Measurements from ENCODE around the gene SALL3. TPM values are rescaled to one million over a fixed set of nuclear protein-coding genes. Genes with fewer than 3 reads are reported as not detected.

Gene SALL3
- total RNA-seq: under 1 TPM in 2 of 4 donors, not detected in 2; 0.21 to 0.40 TPM

DNA sequence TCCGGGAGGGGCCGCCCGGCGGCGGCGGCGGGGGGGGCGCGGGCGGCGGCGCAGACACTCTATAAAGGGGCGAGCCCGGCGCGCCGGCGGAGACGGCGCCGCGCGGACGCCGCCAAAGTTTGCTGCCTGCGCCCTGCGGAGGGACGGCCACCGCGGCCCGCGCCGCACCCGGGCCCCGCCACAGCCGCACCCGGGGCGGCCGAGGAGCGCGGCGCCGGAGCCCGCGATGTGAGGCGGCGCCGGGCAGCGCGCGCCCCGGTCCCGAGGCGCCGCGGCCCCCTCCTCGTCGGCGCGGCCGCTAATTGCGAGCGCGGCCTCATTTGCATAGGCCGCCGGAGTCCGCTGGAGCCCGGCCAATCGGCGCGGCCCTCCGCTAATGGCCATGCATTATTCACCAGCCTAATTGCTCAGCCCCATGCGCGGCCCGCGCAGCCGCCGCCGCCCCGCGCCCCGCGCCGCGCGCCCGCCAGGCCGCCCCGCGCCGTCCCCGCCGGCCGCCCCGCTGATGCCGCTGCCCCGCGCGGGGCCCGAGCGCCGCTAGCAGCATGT, at the start of gene SALL3:
SALL3 (plus strand) TSS at position 89 of the 549 bp plus-strand sequence; CDS start at position 546, 457 bp downstream.
- TF ChIP-seq EP300 (IDR thresholded peaks at IDR 0.05) (no peak), POLR2AphosphoS5 (IDR thresholded peaks at IDR 0.05) (no peak)
- Histone ChIP-seq H3K36me3 (no peaks in the 10 kb centered on the region), H3K4me1 (peaks cover 26% of the 10 kb centered on the region), H3K9me3 (no peaks in the 10 kb centered on the region), H3K27ac (no peak within 1 kb of the TSS), H3K4me3 (peak within 1 kb of the TSS; percentile 31), H3K27me3 (peaks cover 100% of the 10 kb centered on the region)
- WGBS: 0% methylated on average over 14 of the region's 102 CpGs
- no peak for DNase-seq (ENCODE audit: low spot score in 2 of 2)

DNA sequence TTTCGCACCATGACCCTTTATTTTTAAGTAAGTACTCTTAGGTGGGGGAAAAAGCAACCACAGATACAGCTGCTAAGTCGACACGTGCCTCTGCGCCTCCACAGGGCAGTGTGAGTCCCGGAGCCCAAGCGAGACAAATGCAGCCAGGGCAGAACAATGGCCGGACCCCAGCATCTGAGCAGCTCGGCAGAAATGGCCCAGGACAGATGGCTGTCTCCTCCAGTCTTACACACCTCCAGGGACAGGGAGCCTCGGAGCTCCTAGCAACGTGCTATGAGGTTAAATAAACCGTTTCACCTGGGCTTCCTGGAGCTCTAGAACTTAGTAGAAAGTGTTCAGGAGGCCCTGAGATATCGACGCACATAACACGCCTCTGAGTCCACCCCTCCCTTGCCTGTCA, 47.3 kb upstream of the SALL3 start:
- Histone ChIP-seq H3K27me3 (peaks cover 4% of the 10 kb centered on the region), H3K27ac (no peak overlapping the region), H3K36me3 (no peaks in the 10 kb centered on the region), H3K4me1 (no peaks in the 10 kb centered on the region), H3K4me3 (no peak overlapping the region), H3K9me3 (no peaks in the 10 kb centered on the region)
- peak in 1 of 2 donors; percentile 49 for DNase-seq (ENCODE audit: low spot score in 2 of 2)
- 56% methylated on average over 14 of the region's 14 CpGs for WGBS
- TF ChIP-seq POLR2AphosphoS5 (IDR thresholded peaks at IDR 0.05) (no peak), EP300 (IDR thresholded peaks at IDR 0.05) (no peak), POLR2A (IDR thresholded peaks at IDR 0.05) (no peak)
- TF ChIP-seq, protein P1, sequence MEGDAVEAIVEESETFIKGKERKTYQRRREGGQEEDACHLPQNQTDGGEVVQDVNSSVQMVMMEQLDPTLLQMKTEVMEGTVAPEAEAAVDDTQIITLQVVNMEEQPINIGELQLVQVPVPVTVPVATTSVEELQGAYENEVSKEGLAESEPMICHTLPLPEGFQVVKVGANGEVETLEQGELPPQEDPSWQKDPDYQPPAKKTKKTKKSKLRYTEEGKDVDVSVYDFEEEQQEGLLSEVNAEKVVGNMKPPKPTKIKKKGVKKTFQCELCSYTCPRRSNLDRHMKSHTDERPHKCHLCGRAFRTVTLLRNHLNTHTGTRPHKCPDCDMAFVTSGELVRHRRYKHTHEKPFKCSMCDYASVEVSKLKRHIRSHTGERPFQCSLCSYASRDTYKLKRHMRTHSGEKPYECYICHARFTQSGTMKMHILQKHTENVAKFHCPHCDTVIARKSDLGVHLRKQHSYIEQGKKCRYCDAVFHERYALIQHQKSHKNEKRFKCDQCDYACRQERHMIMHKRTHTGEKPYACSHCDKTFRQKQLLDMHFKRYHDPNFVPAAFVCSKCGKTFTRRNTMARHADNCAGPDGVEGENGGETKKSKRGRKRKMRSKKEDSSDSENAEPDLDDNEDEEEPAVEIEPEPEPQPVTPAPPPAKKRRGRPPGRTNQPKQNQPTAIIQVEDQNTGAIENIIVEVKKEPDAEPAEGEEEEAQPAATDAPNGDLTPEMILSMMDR (IDR thresholded peaks at IDR 0.05): no peak

DNA sequence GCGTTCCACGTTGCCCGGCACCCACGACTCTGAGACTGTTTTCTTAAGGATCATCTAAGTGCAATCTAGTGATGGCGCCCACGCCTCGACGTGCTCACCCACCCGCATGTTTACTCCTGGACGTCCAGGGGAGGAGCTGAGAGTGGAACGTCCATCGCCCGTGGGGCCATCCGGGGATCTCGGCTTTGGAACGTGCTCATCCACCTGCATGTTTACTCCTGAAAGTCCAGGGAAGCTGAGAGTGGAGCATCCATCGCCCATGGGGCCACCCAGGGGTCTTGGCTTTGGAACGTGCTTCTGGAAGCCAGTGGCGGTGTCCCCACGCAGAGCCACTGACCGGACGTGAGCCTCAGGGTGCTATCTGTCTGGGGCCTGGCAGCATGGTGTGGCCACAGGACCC, 45.6 kb upstream of the SALL3 start:
- H3K27ac ChIP-seq: no peak overlapping the region
- DNase-seq (ENCODE audit: low spot score in 2 of 2): no peak
- 93% methylated on average over 16 of the region's 22 CpGs for WGBS
- H3K36me3 ChIP-seq: no peaks in the 10 kb centered on the region
- no peak for TF ChIP-seq POLR2A (IDR thresholded peaks at IDR 0.05)
- no peak for TF ChIP-seq POLR2AphosphoS5 (IDR thresholded peaks at IDR 0.05)
- TF ChIP-seq, protein P1 (IDR thresholded peaks at IDR 0.05): no peak
- TF ChIP-seq EP300 (IDR thresholded peaks at IDR 0.05): no peak
- H3K27me3 ChIP-seq: peaks cover 4% of the 10 kb centered on the region
- H3K9me3 ChIP-seq: no peaks in the 10 kb centered on the region
- no peak overlapping the region for H3K4me3 ChIP-seq
- H3K4me1 ChIP-seq: no peaks in the 10 kb centered on the region

DNA sequence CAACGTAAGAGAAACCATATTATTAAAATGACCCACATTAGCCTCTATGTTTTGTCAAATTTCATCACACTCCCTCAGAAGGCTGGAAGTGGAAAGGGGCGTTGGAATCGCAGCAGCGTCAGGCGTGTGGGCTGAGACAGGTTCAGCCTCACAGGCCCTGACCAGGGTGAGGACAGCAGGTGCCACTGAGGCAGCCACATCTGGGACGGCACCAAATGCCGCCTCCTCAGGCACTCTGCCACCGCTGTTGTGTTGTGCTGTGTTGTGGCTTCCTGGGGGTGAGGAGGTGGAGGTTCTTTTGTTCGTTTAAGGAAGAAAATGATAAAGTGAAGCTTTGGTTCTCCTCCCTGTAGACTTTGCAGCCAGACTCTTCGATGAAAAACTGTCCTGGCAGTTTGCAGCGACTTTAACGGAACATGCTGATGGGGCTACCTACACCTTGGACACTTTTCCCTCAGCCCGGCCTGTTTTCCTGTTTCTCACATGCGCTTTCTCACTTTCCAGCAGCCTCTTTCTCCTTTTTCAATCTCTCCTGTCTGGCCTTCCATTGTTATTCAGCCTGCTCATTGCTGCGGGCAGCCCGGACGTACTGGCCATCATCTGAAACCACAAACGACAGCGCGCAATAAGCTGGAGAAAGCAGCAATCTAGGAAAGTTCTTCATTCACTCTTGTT, 44.9 kb upstream of the SALL3 start:
- Histone ChIP-seq H3K4me3 (no peak overlapping the region), H3K27ac (no peak overlapping the region), H3K9me3 (no peaks in the 10 kb centered on the region), H3K36me3 (no peaks in the 10 kb centered on the region), H3K4me1 (no peaks in the 10 kb centered on the region), H3K27me3 (peaks cover 4% of the 10 kb centered on the region)
- TF ChIP-seq EP300 (IDR thresholded peaks at IDR 0.05) (no peak), POLR2AphosphoS5 (IDR thresholded peaks at IDR 0.05) (no peak), POLR2A (IDR thresholded peaks at IDR 0.05) (no peak)
- TF ChIP-seq, protein P1 (IDR thresholded peaks at IDR 0.05): no peak
- 88% methylated on average over 20 of the region's 20 CpGs for WGBS
- peak in 1 of 2 donors; percentile 58 for DNase-seq (ENCODE audit: low spot score in 2 of 2)

- Histone ChIP-seq H3K9me3 (no peaks in the 10 kb centered on the region), H3K4me1 (no peaks in the 10 kb centered on the region), H3K27me3 (peaks cover 4% of the 10 kb centered on the region), H3K36me3 (no peaks in the 10 kb centered on the region), H3K4me3 (no peak overlapping the region), H3K27ac (no peak overlapping the region)
- peak in 1 of 2 donors; percentile 40 for DNase-seq (ENCODE audit: low spot score in 2 of 2)
- 87% methylated on average over 9 of the region's 9 CpGs for WGBS
- TF ChIP-seq, protein P1 (IDR thresholded peaks at IDR 0.05): no peak
- TF ChIP-seq POLR2A (IDR thresholded peaks at IDR 0.05) (no peak), EP300 (IDR thresholded peaks at IDR 0.05) (no peak), POLR2AphosphoS5 (IDR thresholded peaks at IDR 0.05) (no peak)
Observed at GRCh38 chr18:78935406-78935805, 44.2 kb upstream of the SALL3 start.

Measured in suprapubic skin (tissue), 4 donors.